ENCODE measurements around the gene IGFBP2. TPM values are rescaled to one million over a fixed set of nuclear protein-coding genes. Genes with fewer than 3 reads are reported as not detected.

Gene IGFBP2
- total and polyA plus RNA-seq, 9 donors: 136 to 277 (median 195) TPM

GRCh38 chr2:216661051-216661450 lies 27.8 kb downstream of the IGFBP2 start:
- Histone ChIP-seq H3K27me3 (ENCODE audit: control insufficient read depth, insufficient read depth, low read length) (no peaks in the 10 kb centered on the region), H3K27ac (ENCODE audit: low read length) (no peak overlapping the region), H3K4me1 (ENCODE audit: control insufficient read depth, insufficient read depth, low read length) (peaks cover 38% of the 10 kb centered on the region), H3K36me3 (ENCODE audit: control insufficient read depth, insufficient read depth, low read length) (peaks cover 48% of the 10 kb centered on the region), H3K9me3 (replicated peaks; ENCODE audit: control insufficient read depth, low read depth, low read length) (no peaks in the 10 kb centered on the region), H3K4me3 (ENCODE audit: low read length) (no peak overlapping the region)
- no peak for DNase-seq
- no CpG with 5 or more reads among the region's 5 CpGs for WGBS (ENCODE audit: insufficient coverage)

- Histone ChIP-seq H3K9me3 (replicated peaks; ENCODE audit: control insufficient read depth, low read depth, low read length) (no peaks in the 10 kb centered on the region), H3K4me1 (ENCODE audit: control insufficient read depth, insufficient read depth, low read length) (peaks cover 39% of the 10 kb centered on the region)
- DNase-seq: peak; percentile 39
These were observed 28.6 kb downstream of the IGFBP2 start for GRCh38 chr2:216661639-216662375.

GRCh38 chr2:216663106-216663505 lies 29.9 kb downstream of the IGFBP2 start:
- Histone ChIP-seq H3K27me3 (ENCODE audit: control insufficient read depth, insufficient read depth, low read length) (no peaks in the 10 kb centered on the region), H3K9me3 (replicated peaks; ENCODE audit: control insufficient read depth, low read depth, low read length) (no peaks in the 10 kb centered on the region), H3K4me3 (ENCODE audit: low read length) (no peak overlapping the region), H3K4me1 (ENCODE audit: control insufficient read depth, insufficient read depth, low read length) (peaks cover 29% of the 10 kb centered on the region), H3K36me3 (ENCODE audit: control insufficient read depth, insufficient read depth, low read length) (peaks cover 45% of the 10 kb centered on the region), H3K27ac (ENCODE audit: low read length) (no peak overlapping the region)
- WGBS (ENCODE audit: insufficient coverage): no CpG with 5 or more reads among the region's 1 CpG
- DNase-seq: no peak

More at GRCh38 chr2:216661639-216662375, 28.6 kb downstream of the IGFBP2 start:
- no peak overlapping the region for H3K4me3 ChIP-seq (ENCODE audit: low read length)
- no peaks in the 10 kb centered on the region for H3K27me3 ChIP-seq (ENCODE audit: control insufficient read depth, insufficient read depth, low read length)
- H3K36me3 ChIP-seq (ENCODE audit: control insufficient read depth, insufficient read depth, low read length): peaks cover 45% of the 10 kb centered on the region
- WGBS (ENCODE audit: insufficient coverage): 72% methylated on average over 12 of the region's 20 CpGs
- H3K27ac ChIP-seq (ENCODE audit: low read length): no peak overlapping the region

GRCh38 chr2:216663846-216664245 lies 30.6 kb downstream of the IGFBP2 start:
- Histone ChIP-seq H3K36me3 (ENCODE audit: control insufficient read depth, insufficient read depth, low read length) (peaks cover 45% of the 10 kb centered on the region), H3K27ac (ENCODE audit: low read length) (no peak overlapping the region), H3K4me1 (ENCODE audit: control insufficient read depth, insufficient read depth, low read length) (peaks cover 24% of the 10 kb centered on the region), H3K4me3 (ENCODE audit: low read length) (no peak overlapping the region), H3K27me3 (ENCODE audit: control insufficient read depth, insufficient read depth, low read length) (no peaks in the 10 kb centered on the region), H3K9me3 (replicated peaks; ENCODE audit: control insufficient read depth, low read depth, low read length) (no peaks in the 10 kb centered on the region)
- 82% methylated on average over 5 of the region's 18 CpGs for WGBS (ENCODE audit: insufficient coverage)
- no peak for DNase-seq

- Histone ChIP-seq H3K36me3 (ENCODE audit: control insufficient read depth, insufficient read depth, low read length) (peaks cover 42% of the 10 kb centered on the region), H3K27me3 (ENCODE audit: control insufficient read depth, insufficient read depth, low read length) (no peaks in the 10 kb centered on the region), H3K4me3 (ENCODE audit: low read length) (no peak overlapping the region), H3K9me3 (replicated peaks; ENCODE audit: control insufficient read depth, low read depth, low read length) (no peaks in the 10 kb centered on the region), H3K4me1 (ENCODE audit: control insufficient read depth, insufficient read depth, low read length) (peaks cover 18% of the 10 kb centered on the region), H3K27ac (ENCODE audit: low read length) (no peak overlapping the region)
- no CpG with 5 or more reads among the region's 6 CpGs for WGBS (ENCODE audit: insufficient coverage)
- DNase-seq: no peak
These were observed 31.4 kb downstream of the IGFBP2 start for GRCh38 chr2:216664593-216665034.

GRCh38 chr2:216665242-216665641 lies 32.0 kb downstream of the IGFBP2 start:
- H3K4me3 ChIP-seq (ENCODE audit: low read length): no peak overlapping the region
- H3K4me1 ChIP-seq (ENCODE audit: control insufficient read depth, insufficient read depth, low read length): peaks cover 20% of the 10 kb centered on the region
- WGBS (ENCODE audit: insufficient coverage): no CpG with 5 or more reads among the region's 7 CpGs
- DNase-seq: peak; percentile 79
- no peaks in the 10 kb centered on the region for H3K9me3 ChIP-seq (replicated peaks; ENCODE audit: control insufficient read depth, low read depth, low read length)
- peaks cover 38% of the 10 kb centered on the region for H3K36me3 ChIP-seq (ENCODE audit: control insufficient read depth, insufficient read depth, low read length)
- H3K27me3 ChIP-seq (ENCODE audit: control insufficient read depth, insufficient read depth, low read length): no peaks in the 10 kb centered on the region
- H3K27ac ChIP-seq (ENCODE audit: low read length): no peak overlapping the region

- no peak overlapping the region for H3K27ac ChIP-seq (ENCODE audit: low read length)
These were observed 32.5 kb downstream of the IGFBP2 start for GRCh38 chr2:216665717-216666116.

GRCh38 chr2:216666461-216667233 lies 33.4 kb downstream of the IGFBP2 start:
- peak; percentile 83 for DNase-seq
- H3K4me1 ChIP-seq (ENCODE audit: control insufficient read depth, insufficient read depth, low read length): peaks cover 25% of the 10 kb centered on the region
- 14% methylated on average over 6 of the region's 9 CpGs for WGBS (ENCODE audit: insufficient coverage)
- H3K27me3 ChIP-seq (ENCODE audit: control insufficient read depth, insufficient read depth, low read length): no peaks in the 10 kb centered on the region
- H3K27ac ChIP-seq (ENCODE audit: low read length): no peak overlapping the region
- H3K9me3 ChIP-seq (replicated peaks; ENCODE audit: control insufficient read depth, low read depth, low read length): no peaks in the 10 kb centered on the region
- no peak overlapping the region for H3K4me3 ChIP-seq (ENCODE audit: low read length)
- peaks cover 27% of the 10 kb centered on the region for H3K36me3 ChIP-seq (ENCODE audit: control insufficient read depth, insufficient read depth, low read length)

More at GRCh38 chr2:216665717-216666116, 32.5 kb downstream of the IGFBP2 start:
- Histone ChIP-seq H3K9me3 (replicated peaks; ENCODE audit: control insufficient read depth, low read depth, low read length) (no peaks in the 10 kb centered on the region), H3K36me3 (ENCODE audit: control insufficient read depth, insufficient read depth, low read length) (peaks cover 33% of the 10 kb centered on the region), H3K4me3 (ENCODE audit: low read length) (no peak overlapping the region), H3K4me1 (ENCODE audit: control insufficient read depth, insufficient read depth, low read length) (peaks cover 25% of the 10 kb centered on the region), H3K27me3 (ENCODE audit: control insufficient read depth, insufficient read depth, low read length) (no peaks in the 10 kb centered on the region)
- WGBS (ENCODE audit: insufficient coverage): 10% methylated on average over 8 of the region's 12 CpGs
- no peak for DNase-seq

GRCh38 chr2:216670266-216671080 lies 37.3 kb downstream of the IGFBP2 start:
- Histone ChIP-seq H3K36me3 (ENCODE audit: control insufficient read depth, insufficient read depth, low read length) (peaks cover 28% of the 10 kb centered on the region), H3K9me3 (replicated peaks; ENCODE audit: control insufficient read depth, low read depth, low read length) (no peaks in the 10 kb centered on the region), H3K4me3 (ENCODE audit: low read length) (no peak overlapping the region), H3K27me3 (ENCODE audit: control insufficient read depth, insufficient read depth, low read length) (no peaks in the 10 kb centered on the region), H3K4me1 (ENCODE audit: control insufficient read depth, insufficient read depth, low read length) (peaks cover 19% of the 10 kb centered on the region), H3K27ac (ENCODE audit: low read length) (no peak overlapping the region)
- DNase-seq: no peak
- 66% methylated on average over 14 of the region's 17 CpGs for WGBS (ENCODE audit: insufficient coverage)

GRCh38 chr2:216671081-216671411 lies 37.8 kb downstream of the IGFBP2 start:
- Histone ChIP-seq H3K36me3 (ENCODE audit: control insufficient read depth, insufficient read depth, low read length) (peaks cover 34% of the 10 kb centered on the region), H3K4me3 (ENCODE audit: low read length) (no peak overlapping the region), H3K27me3 (ENCODE audit: control insufficient read depth, insufficient read depth, low read length) (no peaks in the 10 kb centered on the region), H3K27ac (ENCODE audit: low read length) (no peak overlapping the region), H3K9me3 (replicated peaks; ENCODE audit: control insufficient read depth, low read depth, low read length) (no peaks in the 10 kb centered on the region), H3K4me1 (ENCODE audit: control insufficient read depth, insufficient read depth, low read length) (peaks cover 13% of the 10 kb centered on the region)
- 81% methylated on average over 10 of the region's 11 CpGs for WGBS (ENCODE audit: insufficient coverage)
- no peak for DNase-seq

Measured in muscle of leg (tissue), 11 donors.